IMR-90 (cell line): ENCODE results near the gene NFATC1. TPM values are rescaled to one million over a fixed set of nuclear protein-coding genes. Genes with fewer than 3 reads are reported as not detected.

Experiments used
- ATAC-seq: fragments of 200-7000 bp; cut with Tn5 transposase; 2 replicates; pipeline ENCODE4 v1.9.1; 2020; ENCODE audit warnings: low read depth, mild to moderate bottlenecking, moderate library complexity
- BruUV-seq: library from RNA; stranded (reverse); fragments of 400-500 nt; replicated peaks from 2 replicates; lab custom pipeline; 2021; lab: Mats Ljungman, UMichigan
- CTCF ChIA-PET: fragments of 300-600 bp; formaldehyde crosslinking; extraction: SDS; loops from one replicate; lab custom pipeline; 2021; ENCODE audit warnings: antibody characterized with exemption; lab: Yijun Ruan, JAX
- POLR2A ChIA-PET: fragments of 300-600 bp; sonication (Branson Sonifier 250); formaldehyde crosslinking; loops from one replicate; lab custom pipeline; 2022; ENCODE audit warnings: antibody characterized with exemption; ENCODE audit not compliant: unreplicated experiment; lab: Charles Lee
- DNase-seq: peaks from one replicate; pipeline ENCODE4 v3.0.0; 2013
- H2AFZ ChIP-seq: replicated peaks from 2 replicates; pipeline ENCODE3; 2013; ENCODE audit warnings: low read length, mild to moderate bottlenecking; ENCODE audit not compliant: poor library complexity
- H2AK5ac ChIP-seq: 2 replicates; pipeline ENCODE4 v1.6.1; 2013; ENCODE audit warnings: low read depth, low read length, inconsistent platforms
- H2AK9ac ChIP-seq: replicated peaks from 2 replicates; pipeline ENCODE3; 2013; ENCODE audit warnings: mild to moderate bottlenecking, low read depth, low read length, moderate library complexity; ENCODE audit not compliant: poor library complexity
- H2BK120ac ChIP-seq: 2 replicates; pipeline ENCODE4 v1.6.1; 2013; ENCODE audit warnings: low read depth, low read length, inconsistent platforms
- H2BK15ac ChIP-seq: 3 replicates; pipeline ENCODE4 v1.6.1; 2013; ENCODE audit warnings: low read depth, low read length, inconsistent platforms
- H2BK20ac ChIP-seq: 2 replicates; pipeline ENCODE4 v1.6.1; 2013; ENCODE audit warnings: low read depth, mild to moderate bottlenecking, inconsistent platforms, low read length, moderate library complexity
- H2BK5ac ChIP-seq: 2 replicates; pipeline ENCODE4 v1.6.1; 2013; ENCODE audit warnings: mild to moderate bottlenecking, low read depth, low read length, inconsistent platforms; ENCODE audit not compliant: poor library complexity, severe bottlenecking
- H3K14ac ChIP-seq: replicated peaks from 2 replicates; pipeline ENCODE4 v1.6.1; 2013; ENCODE audit warnings: low read depth, low read length, inconsistent platforms
- H3K18ac ChIP-seq: 2 replicates; pipeline ENCODE4 v1.6.1; 2013; ENCODE audit warnings: low read depth, low read length, control low read depth
- H3K23ac ChIP-seq: 2 replicates; pipeline ENCODE4 v1.6.1; 2013; ENCODE audit warnings: low read depth, low read length, inconsistent platforms
- H3K27ac ChIP-seq: 2 replicates; pipeline ENCODE4 v1.5.1; 2013; ENCODE audit warnings: mild to moderate bottlenecking, control low read depth, low read length; ENCODE audit not compliant: insufficient read depth
- H3K27me3 ChIP-seq: 2 replicates; pipeline ENCODE4 v1.6.1; 2013; ENCODE audit warnings: low read length; ENCODE audit not compliant: control insufficient read depth, insufficient read depth
- H3K36me3 ChIP-seq: 2 replicates; pipeline ENCODE4 v1.6.1; 2013; ENCODE audit warnings: low read length, mixed read lengths; ENCODE audit not compliant: control insufficient read depth, insufficient read depth
- H3K4ac ChIP-seq: 2 replicates; pipeline ENCODE4 v1.6.1; 2013; ENCODE audit warnings: low read depth, low read length, inconsistent platforms
- H3K4me1 ChIP-seq: 2 replicates; pipeline ENCODE4 v1.6.1; 2013; ENCODE audit warnings: low read length, mixed read lengths; ENCODE audit not compliant: control insufficient read depth, insufficient read depth
- H3K4me2 ChIP-seq: 2 replicates; pipeline ENCODE4 v1.6.1; 2013; ENCODE audit warnings: low read depth, mild to moderate bottlenecking, control low read depth, low read length, moderate library complexity
- H3K4me3 ChIP-seq: 2 replicates; pipeline ENCODE4 v1.5.1; 2013; ENCODE audit warnings: low read depth, mild to moderate bottlenecking, control low read depth, low read length, moderate library complexity; ENCODE audit not compliant: insufficient read depth
- H3K56ac ChIP-seq: 2 replicates; pipeline ENCODE4 v1.6.1; 2013; ENCODE audit warnings: low read length, inconsistent platforms; ENCODE audit not compliant: insufficient read depth; ENCODE audit errors: extremely low read depth
- H3K79me1 ChIP-seq, 2 experiments: 2 replicates each; pipeline ENCODE4 v1.6.1; 2013; ENCODE audit warnings: low read length in 2 of 2, inconsistent platforms in 1 of 2, low read depth in 1 of 2
- H3K9ac ChIP-seq: 2 replicates; pipeline ENCODE4 v1.6.1; 2013; ENCODE audit warnings: low read depth, low read length, control low read depth
- H3K9me1 ChIP-seq: 2 replicates; pipeline ENCODE4 v1.6.1; 2013; ENCODE audit warnings: low read length, inconsistent platforms; ENCODE audit not compliant: insufficient read depth
- H3K9me3 ChIP-seq: 2 replicates; pipeline ENCODE4 v1.6.1; 2013; ENCODE audit warnings: low read length; ENCODE audit not compliant: control insufficient read depth, insufficient read depth
- H4K20me1 ChIP-seq: 2 replicates; pipeline ENCODE4 v1.6.1; 2013; ENCODE audit warnings: low read length, inconsistent platforms; ENCODE audit not compliant: insufficient read depth
- H4K5ac ChIP-seq: 2 replicates; pipeline ENCODE4 v1.6.1; 2013; ENCODE audit warnings: mild to moderate bottlenecking, low read depth, low read length, control low read depth
- H4K8ac ChIP-seq, 2 experiments: 2 replicates each; pipeline ENCODE4 v1.6.1; 2013; ENCODE audit warnings: low read depth in 2 of 2, low read length in 2 of 2, control low read depth in 1 of 2, inconsistent platforms in 1 of 2
- H4K91ac ChIP-seq: 2 replicates; pipeline ENCODE4 v1.6.1; 2013; ENCODE audit warnings: low read depth, low read length, inconsistent platforms; ENCODE audit not compliant: insufficient read depth
- BHLHE40 ChIP-seq: fragments of 150-350 bp; IDR thresholded peaks from 2 replicates; pipeline ENCODE4 v1.6.1; 2016; ENCODE audit warnings: mild to moderate bottlenecking, low read depth, low read length
- CEBPB ChIP-seq: IDR thresholded peaks from 2 replicates; pipeline ENCODE4 v1.6.1; 2012; ENCODE audit warnings: low read depth, low read length, improper control_type of control experiment
- CHD1 ChIP-seq: IDR thresholded peaks from 2 replicates; pipeline ENCODE4 v1.6.1; 2012; ENCODE audit warnings: low read depth, low read length, improper control_type of control experiment
- CTCF ChIP-seq: conservative IDR thresholded peaks from 2 replicates; pipeline ENCODE4 v1.5.1; 2012; ENCODE audit warnings: mild to moderate bottlenecking, low read depth, low read length, improper control_type of control experiment
- ELK1 ChIP-seq: fragments of 150-350 bp; IDR thresholded peaks from 2 replicates; pipeline ENCODE4 v1.6.1; 2016; ENCODE audit warnings: low read depth, mild to moderate bottlenecking, low read length, moderate library complexity, borderline replicate concordance
- FOS ChIP-seq: fragments of 150-350 bp; IDR thresholded peaks from 2 replicates; pipeline ENCODE4 v1.6.1; 2016; ENCODE audit warnings: low read depth, low read length
- MAFK ChIP-seq: IDR thresholded peaks from 2 replicates; pipeline ENCODE4 v1.6.1; 2012; ENCODE audit warnings: low read depth, low read length, improper control_type of control experiment
- MAZ ChIP-seq: IDR thresholded peaks from 2 replicates; pipeline ENCODE4 v1.6.1; 2012; ENCODE audit warnings: low read depth, mild to moderate bottlenecking, low read length, improper control_type of control experiment, moderate library complexity, borderline replicate concordance
- MXI1 ChIP-seq: IDR thresholded peaks from 2 replicates; pipeline ENCODE4 v1.6.1; 2012; ENCODE audit warnings: low read depth, mild to moderate bottlenecking, low read length, moderate library complexity, borderline replicate concordance
- NFE2L2 ChIP-seq: fragments of 150-350 bp; IDR thresholded peaks from 2 replicates; pipeline ENCODE4 v1.6.1; 2016; ENCODE audit warnings: low read depth, mild to moderate bottlenecking, low read length
- POLR2A ChIP-seq: IDR thresholded peaks from 2 replicates; pipeline ENCODE4 v1.6.1; 2012; ENCODE audit warnings: mild to moderate bottlenecking, low read depth, low read length
- RAD21 ChIP-seq: IDR thresholded peaks from 2 replicates; pipeline ENCODE4 v1.6.1; 2012; ENCODE audit warnings: low read length, improper control_type of control experiment
- RCOR1 ChIP-seq: IDR thresholded peaks from 2 replicates; pipeline ENCODE4 v1.6.1; 2012; ENCODE audit warnings: mild to moderate bottlenecking, low read length, improper control_type of control experiment; ENCODE audit not compliant: insufficient replicate concordance
- RFX5 ChIP-seq: IDR thresholded peaks from 2 replicates; pipeline ENCODE4 v1.8.0; 2012; ENCODE audit warnings: low read depth, mild to moderate bottlenecking, low read length, moderate library complexity
- SMC3 ChIP-seq: fragments of 150-350 bp; IDR thresholded peaks from 2 replicates; pipeline ENCODE4 v1.6.1; 2016; ENCODE audit warnings: low read depth, mild to moderate bottlenecking, antibody characterized with exemption, low read length, moderate library complexity
- USF2 ChIP-seq: fragments of 150-350 bp; IDR thresholded peaks from 2 replicates; pipeline ENCODE4 v1.6.1; 2017; ENCODE audit warnings: mild to moderate bottlenecking, antibody characterized with exemption, low read length, low read depth
- WGBS, 2 experiments: methylation state at CpG; one replicate each; pipeline versions ENCODE4 v1.1.5 to v1.1.7; 2013; ENCODE audit warnings: missing lambda C conversion rate in 2 of 2; ENCODE audit not compliant: insufficient read length in 1 of 2; ENCODE audit errors: extremely low coverage in 2 of 2; 5-methylcytosine and 5-hydroxymethylcytosine counted together
- dilution Hi-C: fragments of 300-500 bp; cut with HindIII; formaldehyde crosslinking; loops from one replicate; pipeline ENCODE4 v1.14.3; 2018; ENCODE audit warnings: low sequenced_read_pairs; ENCODE audit not compliant: unreplicated experiment
- in situ Hi-C: fragments of 300-500 bp; cut with MboI; formaldehyde crosslinking; loops from 3 replicates; pipeline ENCODE4 v1.14.3; 2019; ENCODE audit warnings: low sequenced_read_pairs, inconsistent platforms, mixed read lengths
- intact Hi-C: fragments of 100-400 bp; cut with micrococcal nuclease; formaldehyde crosslinking; loops from 2 replicates; pipeline ENCODE4 v1.10.0; 2022
- polyA plus RNA-seq, 3 experiments: library from polyadenylated mRNA; depleted of rRNA; stranded (reverse); fragments of >200 nt; gene quantifications; 2 replicates each; pipeline ENCODE4 v1.2.3, GENCODE V29; 2012; ENCODE audit warnings: low replicate concordance in 1 of 3
- total RNA-seq: library from RNA; depleted of rRNA; stranded (reverse); fragments of >200 nt; gene quantifications from 2 replicates; pipeline ENCODE4 v1.2.3, GENCODE V29; 2012

Gene NFATC1
- total and polyA plus RNA-seq, 2 of the 4 experiments (the other 2 are of a cell fraction) = 0.36 to 1.8 TPM

GRCh38 chr18:79445221-79445620, 49.5 kb downstream of the NFATC1 start:
- H4K91ac ChIP-seq = no peak overlapping the region
- H3K79me1 ChIP-seq = no peaks in the 10 kb centered on the region
- no peak overlapping the region for H3K18ac ChIP-seq
- no peak overlapping the region for H3K9ac ChIP-seq
- H2AK5ac ChIP-seq = no peak overlapping the region; the same call in 1 of the 2 replicates
- no TSS peak for BruUV-seq
- ChIA-PET POLR2A (no interaction called here), CTCF (no interaction called here)
- no peak overlapping the region for H3K14ac ChIP-seq
- TF ChIP-seq POLR2A (no peak), CTCF (no peak), MAZ (no peak), ELK1 (no peak), RAD21 (no peak), RFX5 (no peak), MAFK (no peak), CHD1 (no peak), SMC3 (no peak), CEBPB (no peak), MXI1 (no peak), USF2 (no peak), NFE2L2 (no peak), BHLHE40 (no peak), FOS (no peak), RCOR1 (no peak)
- DNase-seq (no peak), ATAC-seq (no peak)
- H4K5ac ChIP-seq = no peak overlapping the region
- no peak overlapping the region for H2AFZ ChIP-seq
- H3K4me2 ChIP-seq = no peak overlapping the region
- WGBS, 2 experiments = 79% methylated on average over 5 of the region's 15 CpGs; no CpG with 5 or more reads in 1 of the 2 experiments
- in situ Hi-C loops = no loop called here
- no peak overlapping the region for H2BK5ac ChIP-seq
- no peaks in the 10 kb centered on the region for H3K27me3 ChIP-seq
- H2BK120ac ChIP-seq = no peak overlapping the region
- no peak overlapping the region for H2BK20ac ChIP-seq
- H3K4me3 ChIP-seq = no peak overlapping the region
- no peak overlapping the region for H3K23ac ChIP-seq
- intact Hi-C loops = no loop called here
- no peaks in the 10 kb centered on the region for H3K9me3 ChIP-seq
- peaks cover 5% of the 10 kb centered on the region for H4K20me1 ChIP-seq
- dilution Hi-C loops = no loop called here
- H3K27ac ChIP-seq = no peak overlapping the region
- peaks cover 3% of the 10 kb centered on the region; the same call in 1 of the 2 replicates for H3K4me1 ChIP-seq
- peaks cover 5% of the 10 kb centered on the region; the same call in 1 of the 2 replicates for H3K9me1 ChIP-seq
- no peak overlapping the region for H3K56ac ChIP-seq
- no peak overlapping the region for H3K4ac ChIP-seq
- H2BK15ac ChIP-seq = no peak overlapping the region
- no peak overlapping the region for H4K8ac ChIP-seq
- no peaks in the 10 kb centered on the region for H3K36me3 ChIP-seq
- no peak overlapping the region for H2AK9ac ChIP-seq
